HepG2 (cell line): ENCODE results near the gene RREB1. TPM values are rescaled to one million over a fixed set of nuclear protein-coding genes. Genes with fewer than 3 reads are reported as not detected.

ENCODE experiments used
- ATAC-seq: fragments of 200-7000 bp; cut with Tn5 transposase; 3 replicates; pipeline ENCODE4 v1.9.1; 2020; ENCODE audit warnings: mild to moderate bottlenecking, moderate library complexity
- BruUV-seq: library from RNA; stranded (reverse); fragments of 400-500 nt; replicated peaks from 2 replicates; lab custom pipeline; 2021; lab: Mats Ljungman, UMichigan
- CTCF ChIA-PET: fragments of 300-600 bp; formaldehyde crosslinking; extraction: SDS; loops from one replicate; lab custom pipeline; 2021; ENCODE audit warnings: low total read pairs, inconsistent platforms, low intra/inter-chr PET ratio; lab: Yijun Ruan, JAX
- POLR2A ChIA-PET: fragments of 350-600 bp; sonication (Branson Sonifier 250); formaldehyde crosslinking; loops from one replicate; lab custom pipeline; 2020; ENCODE audit warnings: antibody characterized with exemption, inconsistent platforms; lab: Yijun Ruan, JAX
- DNase-seq: peaks from one replicate; pipeline ENCODE4 v3.0.0-alpha.2; 2015; ENCODE audit warnings: low spot score
- FAIRE-seq: peaks from 3 replicates; lab custom pipeline; 2011; peaks lifted over from hg19 to GRCh38; lab: Jason Lieb, UNC
- H2AFZ ChIP-seq: one replicate; pipeline ENCODE4 v1.6.1; 2011; ENCODE audit warnings: low read length, inconsistent platforms
- H3K27ac ChIP-seq: fragments of 300-600 bp; 3 replicates; pipeline ENCODE4 v1.8.0; 2011; ENCODE audit warnings: mixed run types, mild to moderate bottlenecking, mixed read lengths, low read length, inconsistent platforms; ENCODE audit not compliant: insufficient read depth; ENCODE audit errors: extremely low read length
- H3K27me3 ChIP-seq, 2 experiments: fragments of 200-600 bp in 1 of 2; 2 replicates in 1 of 2; 3 replicates in 1 of 2; pipeline versions ENCODE4 v1.6.0 to v1.8.0; 2011; ENCODE audit warnings: low read length in 2 of 2, mild to moderate bottlenecking in 2 of 2, moderate library complexity in 2 of 2, inconsistent platforms in 1 of 2; ENCODE audit not compliant: insufficient read depth in 2 of 2, control insufficient read depth in 1 of 2
- H3K36me3 ChIP-seq, 2 experiments: fragments of 200-600 bp in 1 of 2; replicated peaks in 1 of 2; 2 replicates in 1 of 2; 3 replicates in 1 of 2; pipeline versions ENCODE4 v1.5.1 to v1.8.0; 2011; ENCODE audit warnings: low read length in 2 of 2, inconsistent platforms in 1 of 2; ENCODE audit not compliant: insufficient read depth in 2 of 2, control insufficient read depth in 1 of 2
- H3K4me1 ChIP-seq: 2 replicates; pipeline ENCODE4 v1.5.1; 2012; ENCODE audit warnings: low read length, inconsistent platforms; ENCODE audit not compliant: insufficient read depth
- H3K4me2 ChIP-seq: 2 replicates; pipeline ENCODE4 v1.6.0; 2011; ENCODE audit warnings: low read depth, low read length, inconsistent platforms
- H3K4me3 ChIP-seq, 3 experiments: fragments of 200-600 bp in 1 of 3; sonication (generic), shearing (Covaris generic) in 1 of 3; replicated peaks in 1 of 3; 2 replicates each; pipeline ENCODE4 v1.5.1; 2011 to 2016; ENCODE audit warnings: low read length in 3 of 3, inconsistent platforms in 2 of 3, low read depth in 2 of 3, mild to moderate bottlenecking in 2 of 3, control low read depth in 1 of 3, mixed read lengths in 1 of 3; ENCODE audit not compliant: insufficient read depth in 1 of 3
- H3K79me2 ChIP-seq: one replicate; pipeline ENCODE4 v1.6.1; 2011; ENCODE audit warnings: low read length, inconsistent platforms; ENCODE audit not compliant: insufficient read depth
- H3K9ac ChIP-seq: 2 replicates; pipeline ENCODE4 v1.6.0; 2011; ENCODE audit warnings: mild to moderate bottlenecking, low read depth, low read length, inconsistent platforms; ENCODE audit not compliant: insufficient read depth
- H3K9me3 ChIP-seq: 2 replicates; pipeline ENCODE4 v1.5.1; 2012; ENCODE audit warnings: mild to moderate bottlenecking, low read length
- H4K20me1 ChIP-seq: 2 replicates; pipeline ENCODE4 v1.6.0; 2011; ENCODE audit warnings: inconsistent platforms, mild to moderate bottlenecking, low read length, moderate library complexity; ENCODE audit not compliant: insufficient read depth
- AKAP8 ChIP-seq: sonication (generic); formaldehyde crosslinking; IDR thresholded peaks from 2 replicates; pipeline ENCODE4 v1.5.1; 2020; ENCODE audit warnings: mild to moderate bottlenecking, missing genetic modification reagents
- HNRNPL ChIP-seq: fragments of 200-400 bp; formaldehyde crosslinking; IDR thresholded peaks from 2 replicates; pipeline ENCODE4 v1.6.1; 2017; ENCODE audit warnings: mild to moderate bottlenecking, low read depth, low read length
- HNRNPLL ChIP-seq: fragments of 200-400 bp; formaldehyde crosslinking; IDR thresholded peaks from 2 replicates; pipeline ENCODE4 v1.6.1; 2017; ENCODE audit warnings: mild to moderate bottlenecking, low read depth, low read length; ENCODE audit not compliant: poor library complexity, severe bottlenecking
- NONO ChIP-seq, 2 experiments: fragments of 450-650 bp in 1 of 2; sonication (generic) in 1 of 2; formaldehyde crosslinking in 1 of 2; IDR thresholded peaks in 1 of 2; conservative IDR thresholded peaks in 1 of 2; 2 replicates each; pipeline versions ENCODE4 v1.6.1 to v1.8.0; 2017 to 2022; ENCODE audit warnings: mild to moderate bottlenecking in 1 of 2, missing genetic modification reagents in 1 of 2, moderate library complexity in 1 of 2
- ZBTB38 ChIP-seq: sonication (generic); formaldehyde crosslinking; IDR thresholded peaks from 2 replicates; pipeline ENCODE4 v1.5.1; 2020; ENCODE audit warnings: mild to moderate bottlenecking, missing genetic modification reagents
- ZFX ChIP-seq: sonication (generic); formaldehyde crosslinking; IDR thresholded peaks from 2 replicates; pipeline ENCODE4 v1.4.0; 2020; ENCODE audit warnings: mild to moderate bottlenecking, low read depth, missing genetic modification reagents, moderate library complexity
- ZNF17 ChIP-seq: sonication (generic); formaldehyde crosslinking; IDR thresholded peaks from 2 replicates; pipeline ENCODE4 v1.5.0; 2020; ENCODE audit warnings: mild to moderate bottlenecking, missing genetic modification reagents
- ZNF891 ChIP-seq: sonication (generic); formaldehyde crosslinking; IDR thresholded peaks from 2 replicates; pipeline ENCODE4 v1.5.0; 2020; ENCODE audit warnings: mild to moderate bottlenecking, missing genetic modification reagents
- WGBS: methylation state at CpG from one replicate; pipeline ENCODE4 v1.1.6; 2017; ENCODE audit warnings: low lambda C conversion rate; 5-methylcytosine and 5-hydroxymethylcytosine counted together
- in situ Hi-C: cut with HindIII; loops from 2 replicates; pipeline ENCODE4 v1.10.0; 2017; ENCODE audit warnings: low pct_unique_long_range_greater_than_20kb; ENCODE audit not compliant: extremely low pct_ligation_motif_present
- intact Hi-C: fragments of 100-400 bp; cut with micrococcal nuclease; formaldehyde crosslinking; loops from one replicate; pipeline ENCODE4 v1.10.0; 2022; ENCODE audit not compliant: unreplicated experiment
- polyA plus RNA-seq, 8 experiments: library from polyadenylated mRNA; depleted of rRNA in 3 of 8; stranded (reverse) in 7 of 8; unstranded in 1 of 8; fragments of >200 nt; fragmentation: Illumina TruSeq in 4 of 8; extraction: Trizol in 4 of 8; gene quantifications; 2 replicates each; pipeline versions ENCODE4 v1.2.1 to v1.2.3, GENCODE V29; 2011 to 2016; ENCODE audit warnings: low read depth in 4 of 8, missing spikeins in 1 of 8, mixed read lengths in 1 of 8; ENCODE audit not compliant: insufficient read depth in 1 of 8
- total RNA-seq, 5 experiments: library from RNA; depleted of rRNA; stranded (reverse); fragments of >200 nt; fragmentation: Illumina TruSeq; extraction: Trizol; gene quantifications; 2 replicates each; pipeline ENCODE4 v1.2.3, GENCODE V29; 2016; ENCODE audit warnings: low read depth in 1 of 5
- TF ChIP-seq, protein P1 (sequence below): sonication (generic); formaldehyde crosslinking; IDR thresholded peaks from 2 replicates; pipeline ENCODE4 v1.5.1; 2020; ENCODE audit warnings: mild to moderate bottlenecking, missing genetic modification reagents, borderline replicate concordance
- TF ChIP-seq, protein P2 (sequence below): sonication (generic); formaldehyde crosslinking; IDR thresholded peaks from 2 replicates; pipeline ENCODE4 v1.5.1; 2020; ENCODE audit warnings: mild to moderate bottlenecking, missing genetic modification reagents, moderate library complexity

The RREB1 gene
- total and polyA plus RNA-seq, 2 of the 13 experiments (the other 11 are each of a cell fraction or from before 2014, with no cell fraction given) = 6.1 to 23.2 TPM

- TF ChIP-seq, protein P1, sequence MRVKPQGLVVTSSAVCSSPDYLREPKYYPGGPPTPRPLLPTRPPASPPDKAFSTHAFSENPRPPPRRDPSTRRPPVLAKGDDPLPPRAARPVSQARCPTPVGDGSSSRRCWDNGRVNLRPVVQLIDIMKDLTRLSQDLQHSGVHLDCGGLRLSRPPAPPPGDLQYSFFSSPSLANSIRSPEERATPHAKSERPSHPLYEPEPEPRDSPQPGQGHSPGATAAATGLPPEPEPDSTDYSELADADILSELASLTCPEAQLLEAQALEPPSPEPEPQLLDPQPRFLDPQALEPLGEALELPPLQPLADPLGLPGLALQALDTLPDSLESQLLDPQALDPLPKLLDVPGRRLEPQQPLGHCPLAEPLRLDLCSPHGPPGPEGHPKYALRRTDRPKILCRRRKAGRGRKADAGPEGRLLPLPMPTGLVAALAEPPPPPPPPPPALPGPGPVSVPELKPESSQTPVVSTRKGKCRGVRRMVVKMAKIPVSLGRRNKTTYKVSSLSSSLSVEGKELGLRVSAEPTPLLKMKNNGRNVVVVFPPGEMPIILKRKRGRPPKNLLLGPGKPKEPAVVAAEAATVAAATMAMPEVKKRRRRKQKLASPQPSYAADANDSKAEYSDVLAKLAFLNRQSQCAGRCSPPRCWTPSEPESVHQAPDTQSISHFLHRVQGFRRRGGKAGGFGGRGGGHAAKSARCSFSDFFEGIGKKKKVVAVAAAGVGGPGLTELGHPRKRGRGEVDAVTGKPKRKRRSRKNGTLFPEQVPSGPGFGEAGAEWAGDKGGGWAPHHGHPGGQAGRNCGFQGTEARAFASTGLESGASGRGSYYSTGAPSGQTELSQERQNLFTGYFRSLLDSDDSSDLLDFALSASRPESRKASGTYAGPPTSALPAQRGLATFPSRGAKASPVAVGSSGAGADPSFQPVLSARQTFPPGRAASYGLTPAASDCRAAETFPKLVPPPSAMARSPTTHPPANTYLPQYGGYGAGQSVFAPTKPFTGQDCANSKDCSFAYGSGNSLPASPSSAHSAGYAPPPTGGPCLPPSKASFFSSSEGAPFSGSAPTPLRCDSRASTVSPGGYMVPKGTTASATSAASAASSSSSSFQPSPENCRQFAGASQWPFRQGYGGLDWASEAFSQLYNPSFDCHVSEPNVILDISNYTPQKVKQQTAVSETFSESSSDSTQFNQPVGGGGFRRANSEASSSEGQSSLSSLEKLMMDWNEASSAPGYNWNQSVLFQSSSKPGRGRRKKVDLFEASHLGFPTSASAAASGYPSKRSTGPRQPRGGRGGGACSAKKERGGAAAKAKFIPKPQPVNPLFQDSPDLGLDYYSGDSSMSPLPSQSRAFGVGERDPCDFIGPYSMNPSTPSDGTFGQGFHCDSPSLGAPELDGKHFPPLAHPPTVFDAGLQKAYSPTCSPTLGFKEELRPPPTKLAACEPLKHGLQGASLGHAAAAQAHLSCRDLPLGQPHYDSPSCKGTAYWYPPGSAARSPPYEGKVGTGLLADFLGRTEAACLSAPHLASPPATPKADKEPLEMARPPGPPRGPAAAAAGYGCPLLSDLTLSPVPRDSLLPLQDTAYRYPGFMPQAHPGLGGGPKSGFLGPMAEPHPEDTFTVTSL (CRISPR knock-in tag) = no peak; the same call in 1 of the 2 replicates
These were observed 33.0 kb downstream of the RREB1 start (continued) for GRCh38 chr6:7140631-7141378.

GRCh38 chr6:7142228-7142801 is 34.6 kb downstream of the RREB1 start:
- FAIRE-seq (no peak), ATAC-seq (no peak), DNase-seq (no peak)
- Histone ChIP-seq H3K36me3 (no peaks in the 10 kb centered on the region; a peak in 1 of 5 replicates), H3K27ac (peak overlapping the region; percentile 66), H4K20me1 (peaks cover 4% of the 10 kb centered on the region; the same call in 1 of the 2 replicates), H3K9ac (no peak overlapping the region), H2AFZ (no peak overlapping the region), H3K27me3 (no peaks in the 10 kb centered on the region), H3K4me3 (no peak overlapping the region), H3K9me3 (no peaks in the 10 kb centered on the region), H3K4me1 (peaks cover 98% of the 10 kb centered on the region), H3K79me2 (peaks cover 93% of the 10 kb centered on the region), H3K4me2 (no peak overlapping the region)
- ChIA-PET CTCF (no interaction called here), POLR2A (interaction anchor here (1.2 to 2.7 kb wide), 3 partner anchors 13 to 34 kb away, joined by 3 to 10 read pairs (median 3); partner anchors contain the start of gene RREB1)
- in situ Hi-C loops (no loop called here), intact Hi-C loops (no loop called here)
- 95% methylated on average over 20 of the region's 25 CpGs for WGBS
- no TSS peak for BruUV-seq
- 0 out of 2 replicates have a peak, but pooled peaks have one; percentile 31 for TF ChIP-seq ZNF891 (CRISPR knock-in tag)
- TF ChIP-seq NONO (IDR thresholded peaks at IDR 0.05) = no peak
- peak; percentile 44; the same call in 1 of the 2 replicates for TF ChIP-seq NONO (CRISPR knock-in tag; conservative IDR thresholded peaks at IDR 0.05)
- 0 out of 2 replicates have a peak, but pooled peaks have one; percentile 33 for TF ChIP-seq AKAP8 (CRISPR knock-in tag)
- 0 out of 2 replicates have a peak, but pooled peaks have one; percentile 56 for TF ChIP-seq HNRNPL
- TF ChIP-seq ZFX (CRISPR knock-in tag) = no peak
- TF ChIP-seq ZBTB38 = peak; percentile 63
- peak; percentile 40 for TF ChIP-seq HNRNPLL
- no peak for TF ChIP-seq ZNF17
- TF ChIP-seq, protein P2, sequence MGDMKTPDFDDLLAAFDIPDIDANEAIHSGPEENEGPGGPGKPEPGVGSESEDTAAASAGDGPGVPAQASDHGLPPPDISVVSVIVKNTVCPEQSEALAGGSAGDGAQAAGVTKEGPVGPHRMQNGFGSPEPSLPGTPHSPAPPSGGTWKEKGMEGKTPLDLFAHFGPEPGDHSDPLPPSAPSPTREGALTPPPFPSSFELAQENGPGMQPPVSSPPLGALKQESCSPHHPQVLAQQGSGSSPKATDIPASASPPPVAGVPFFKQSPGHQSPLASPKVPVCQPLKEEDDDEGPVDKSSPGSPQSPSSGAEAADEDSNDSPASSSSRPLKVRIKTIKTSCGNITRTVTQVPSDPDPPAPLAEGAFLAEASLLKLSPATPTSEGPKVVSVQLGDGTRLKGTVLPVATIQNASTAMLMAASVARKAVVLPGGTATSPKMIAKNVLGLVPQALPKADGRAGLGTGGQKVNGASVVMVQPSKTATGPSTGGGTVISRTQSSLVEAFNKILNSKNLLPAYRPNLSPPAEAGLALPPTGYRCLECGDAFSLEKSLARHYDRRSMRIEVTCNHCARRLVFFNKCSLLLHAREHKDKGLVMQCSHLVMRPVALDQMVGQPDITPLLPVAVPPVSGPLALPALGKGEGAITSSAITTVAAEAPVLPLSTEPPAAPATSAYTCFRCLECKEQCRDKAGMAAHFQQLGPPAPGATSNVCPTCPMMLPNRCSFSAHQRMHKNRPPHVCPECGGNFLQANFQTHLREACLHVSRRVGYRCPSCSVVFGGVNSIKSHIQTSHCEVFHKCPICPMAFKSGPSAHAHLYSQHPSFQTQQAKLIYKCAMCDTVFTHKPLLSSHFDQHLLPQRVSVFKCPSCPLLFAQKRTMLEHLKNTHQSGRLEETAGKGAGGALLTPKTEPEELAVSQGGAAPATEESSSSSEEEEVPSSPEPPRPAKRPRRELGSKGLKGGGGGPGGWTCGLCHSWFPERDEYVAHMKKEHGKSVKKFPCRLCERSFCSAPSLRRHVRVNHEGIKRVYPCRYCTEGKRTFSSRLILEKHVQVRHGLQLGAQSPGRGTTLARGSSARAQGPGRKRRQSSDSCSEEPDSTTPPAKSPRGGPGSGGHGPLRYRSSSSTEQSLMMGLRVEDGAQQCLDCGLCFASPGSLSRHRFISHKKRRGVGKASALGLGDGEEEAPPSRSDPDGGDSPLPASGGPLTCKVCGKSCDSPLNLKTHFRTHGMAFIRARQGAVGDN (CRISPR knock-in tag) = peak; percentile 67
